SK-N-MC (cell line): ENCODE measurements around the gene YWHAB.

Experiments
- EZH2 ChIP-seq: fragments of 200-600 bp; sonication (generic); IDR thresholded peaks from one replicate; pipeline ENCODE4 v1.6.1; 2017; ENCODE audit warnings: antibody characterized with exemption
- FOXP2 ChIP-seq: optimal IDR thresholded peaks from 2 replicates; pipeline ENCODE3; 2011; ENCODE audit warnings: mild to moderate bottlenecking, moderate library complexity; ENCODE audit not compliant: insufficient read depth; ENCODE audit errors: extremely low read length, control extremely low read depth
- POLR2AphosphoS5 ChIP-seq: IDR thresholded peaks from 2 replicates; pipeline ENCODE4 v1.6.1; 2012; ENCODE audit warnings: mild to moderate bottlenecking, low read depth, low read length, borderline replicate concordance

- TF ChIP-seq EZH2 (no peak), POLR2AphosphoS5 (no peak), FOXP2 (no peak)
Observed at GRCh38 chr20:44851545-44851944, 34.0 kb upstream of the YWHAB start.
